OCI-LY7 (cell line): Measurements from ENCODE around the gene RNASE12. TPM values are rescaled to one million over a fixed set of nuclear protein-coding genes. Genes with fewer than 3 reads are reported as not detected.

Experiments
- BruUV-seq: library from RNA; stranded (reverse); fragments of 400-500 nt; replicated peaks from 2 replicates; lab custom pipeline; 2021; lab: Mats Ljungman, UMichigan
- CTCF ChIA-PET: fragments of 300-600 bp; sonication (Branson Sonifier 250); formaldehyde crosslinking; loops from one replicate; lab custom pipeline; 2022; ENCODE audit warnings: antibody characterized with exemption; ENCODE audit not compliant: unreplicated experiment; lab: Charles Lee
- POLR2A ChIA-PET: fragments of 300-600 bp; sonication (Branson Sonifier 250); formaldehyde crosslinking; loops from one replicate; lab custom pipeline; 2022; ENCODE audit warnings: antibody characterized with exemption; lab: Charles Lee
- DNase-seq: peaks from one replicate; pipeline ENCODE4 v3.0.0-alpha.2; 2015; ENCODE audit warnings: low spot score
- H2AFZ ChIP-seq: fragments of 200-600 bp; sonication (generic), shearing (Covaris generic); 2 replicates; pipeline ENCODE4 v1.6.1; 2014; ENCODE audit warnings: mild to moderate bottlenecking, antibody characterized with exemption, low read length, moderate library complexity
- H3K27ac ChIP-seq: fragments of 200-600 bp; sonication (generic); 2 replicates; pipeline ENCODE4 v1.5.1; 2014; ENCODE audit warnings: mixed run types, low read depth, mild to moderate bottlenecking, moderate library complexity, low read length, inconsistent platforms; ENCODE audit not compliant: poor library complexity, severe bottlenecking
- H3K36me3 ChIP-seq: fragments of 200-600 bp; sonication (generic); 2 replicates; pipeline ENCODE4 v1.6.1; 2014; ENCODE audit warnings: mild to moderate bottlenecking, antibody characterized with exemption, low read length, moderate library complexity, mixed read lengths; ENCODE audit not compliant: insufficient read depth
- H3K4me1 ChIP-seq: fragments of 200-600 bp; sonication (generic); 2 replicates; pipeline ENCODE4 v1.5.1; 2014; ENCODE audit warnings: mild to moderate bottlenecking, low read length; ENCODE audit not compliant: insufficient read depth, poor library complexity, severe bottlenecking
- H3K4me2 ChIP-seq: fragments of 200-600 bp; sonication (generic); 2 replicates; pipeline ENCODE4 v1.6.1; 2014; ENCODE audit warnings: mild to moderate bottlenecking, low read length
- H3K4me3 ChIP-seq: fragments of 200-600 bp; sonication (generic); 2 replicates; pipeline ENCODE4 v1.5.1; 2014; ENCODE audit warnings: mild to moderate bottlenecking, low read depth, low read length; ENCODE audit not compliant: poor library complexity, severe bottlenecking
- H3K79me2 ChIP-seq: fragments of 200-600 bp; sonication (generic); 2 replicates; pipeline ENCODE4 v1.6.1; 2016; ENCODE audit warnings: low read depth, mild to moderate bottlenecking, low read length, moderate library complexity, mixed read lengths; ENCODE audit not compliant: insufficient read depth
- H3K9me2 ChIP-seq: fragments of 200-600 bp; sonication (generic); 2 replicates; pipeline ENCODE4 v1.6.1; 2016; ENCODE audit warnings: mild to moderate bottlenecking, low read length, mixed read lengths; ENCODE audit not compliant: insufficient read depth
- H3K9me3 ChIP-seq: fragments of 200-600 bp; sonication (generic); 2 replicates; pipeline ENCODE4 v1.6.1; 2014; ENCODE audit warnings: mild to moderate bottlenecking, mixed run types, low read length, mixed read lengths
- H4K20me1 ChIP-seq: fragments of 200-600 bp; sonication (generic); 2 replicates; pipeline ENCODE4 v1.6.1; 2014; ENCODE audit warnings: mild to moderate bottlenecking, antibody characterized with exemption, low read length, moderate library complexity, mixed read lengths; ENCODE audit not compliant: insufficient read depth
- EZH2phosphoT487 ChIP-seq: fragments of 200-600 bp; sonication (generic); IDR thresholded peaks from 2 replicates; pipeline ENCODE4 v1.6.1; 2018; ENCODE audit warnings: low read depth, borderline replicate concordance, mild to moderate bottlenecking, mixed run types, antibody characterized with exemption, low read length, moderate library complexity, mixed read lengths
- intact Hi-C: fragments of 100-400 bp; cut with micrococcal nuclease; formaldehyde crosslinking; loops from one replicate; pipeline ENCODE4 v1.10.0; 2022; ENCODE audit not compliant: unreplicated experiment
- total RNA-seq, 2 experiments: library from RNA; depleted of rRNA in 1 of 2; stranded (reverse); fragments of >200 nt in 1 of 2; shearing (Covaris generic) in 1 of 2; gene quantifications; 2 replicates each; pipeline ENCODE4 v1.2.3, GENCODE V29; 2014 to 2022
- TF ChIP-seq, protein P1 (sequence below): fragments of 200-600 bp; sonication (generic); conservative IDR thresholded peaks from 2 replicates; pipeline ENCODE4 v1.5.1; 2014; ENCODE audit warnings: mild to moderate bottlenecking, antibody characterized with exemption, low read length, moderate library complexity, mixed read lengths

The RNASE12 gene
- total RNA-seq, 2 experiments from 2014 or later, result not detected

- no peak overlapping the region for H3K27ac ChIP-seq
- POLR2A ChIA-PET, result interaction anchor here (0.7 kb wide), 1 partner anchor 50 kb away, joined by 3 read pairs; no protein-coding TSS in a partner anchor
- BruUV-seq, result no TSS peak
- no peaks in the 10 kb centered on the region for H3K4me1 ChIP-seq
- H3K36me3 ChIP-seq, result no peaks in the 10 kb centered on the region
- H3K9me3 ChIP-seq, result no peaks in the 10 kb centered on the region
- H2AFZ ChIP-seq, result no peak overlapping the region
- TF ChIP-seq, protein P1, sequence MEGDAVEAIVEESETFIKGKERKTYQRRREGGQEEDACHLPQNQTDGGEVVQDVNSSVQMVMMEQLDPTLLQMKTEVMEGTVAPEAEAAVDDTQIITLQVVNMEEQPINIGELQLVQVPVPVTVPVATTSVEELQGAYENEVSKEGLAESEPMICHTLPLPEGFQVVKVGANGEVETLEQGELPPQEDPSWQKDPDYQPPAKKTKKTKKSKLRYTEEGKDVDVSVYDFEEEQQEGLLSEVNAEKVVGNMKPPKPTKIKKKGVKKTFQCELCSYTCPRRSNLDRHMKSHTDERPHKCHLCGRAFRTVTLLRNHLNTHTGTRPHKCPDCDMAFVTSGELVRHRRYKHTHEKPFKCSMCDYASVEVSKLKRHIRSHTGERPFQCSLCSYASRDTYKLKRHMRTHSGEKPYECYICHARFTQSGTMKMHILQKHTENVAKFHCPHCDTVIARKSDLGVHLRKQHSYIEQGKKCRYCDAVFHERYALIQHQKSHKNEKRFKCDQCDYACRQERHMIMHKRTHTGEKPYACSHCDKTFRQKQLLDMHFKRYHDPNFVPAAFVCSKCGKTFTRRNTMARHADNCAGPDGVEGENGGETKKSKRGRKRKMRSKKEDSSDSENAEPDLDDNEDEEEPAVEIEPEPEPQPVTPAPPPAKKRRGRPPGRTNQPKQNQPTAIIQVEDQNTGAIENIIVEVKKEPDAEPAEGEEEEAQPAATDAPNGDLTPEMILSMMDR, result no peak
- TF ChIP-seq EZH2phosphoT487, result peak; percentile 87; the same call in 1 of the 2 replicates
- no peaks in the 10 kb centered on the region for H4K20me1 ChIP-seq
- no peak overlapping the region for H3K4me3 ChIP-seq
- no peak for DNase-seq
- no peaks in the 10 kb centered on the region for H3K9me2 ChIP-seq
- CTCF ChIA-PET, result no interaction called here
- intact Hi-C loops, result no loop called here
- H3K4me2 ChIP-seq, result peak overlapping the region; percentile 26; the same call in 1 of the 2 replicates
- no peaks in the 10 kb centered on the region for H3K79me2 ChIP-seq
These were observed 33.4 kb upstream of the RNASE12 start for GRCh38 chr14:20624495-20625070.

- Histone ChIP-seq H3K36me3 (no peaks in the 10 kb centered on the region), H3K9me2 (no peaks in the 10 kb centered on the region), H3K9me3 (no peaks in the 10 kb centered on the region), H2AFZ (no peak overlapping the region), H3K4me2 (no peak overlapping the region), H3K79me2 (no peaks in the 10 kb centered on the region), H4K20me1 (no peaks in the 10 kb centered on the region), H3K4me1 (no peaks in the 10 kb centered on the region), H3K27ac (no peak overlapping the region), H3K4me3 (no peak overlapping the region)
- no peak for DNase-seq
- POLR2A ChIA-PET, result interaction anchor here (0.7 kb wide), 1 partner anchor 51 kb away, joined by 3 read pairs; no protein-coding TSS in a partner anchor
- CTCF ChIA-PET, result no interaction called here
- intact Hi-C loops, result no loop called here
- no TSS peak for BruUV-seq
- TF ChIP-seq, protein P1, result no peak
- no peak for TF ChIP-seq EZH2phosphoT487
These were observed 32.6 kb upstream of the RNASE12 start for GRCh38 chr14:20623798-20624197.

GRCh38 chr14:20622816-20623291, 31.7 kb upstream of the RNASE12 start:
- Histone ChIP-seq H3K4me1 (no peaks in the 10 kb centered on the region), H3K4me3 (no peak overlapping the region), H3K27ac (no peak overlapping the region), H3K36me3 (no peaks in the 10 kb centered on the region), H3K79me2 (no peaks in the 10 kb centered on the region), H2AFZ (no peak overlapping the region), H3K4me2 (peak overlapping the region; percentile 12; the same call in 1 of the 2 replicates), H3K9me3 (no peaks in the 10 kb centered on the region), H3K9me2 (no peaks in the 10 kb centered on the region), H4K20me1 (no peaks in the 10 kb centered on the region)
- intact Hi-C loops, result no loop called here
- POLR2A ChIA-PET, result interaction anchor here (0.6 kb wide), 1 partner anchor 281 kb away, joined by 4 read pairs; no protein-coding TSS in a partner anchor
- CTCF ChIA-PET, result interaction anchor here (0.5 kb wide), 1 partner anchor 859 kb away, joined by 3 read pairs; no protein-coding TSS in a partner anchor
- DNase-seq, result no peak
- BruUV-seq, result no TSS peak
- no peak for TF ChIP-seq EZH2phosphoT487
- TF ChIP-seq, protein P1, result no peak
